ENCODE results near the gene THAP2. TPM values are rescaled to one million over a fixed set of nuclear protein-coding genes. Genes with fewer than 3 reads are reported as not detected.

Gene THAP2
- total and polyA plus RNA-seq, 8 donors, result 5.2 to 20.6 (median 12.8) TPM

- Histone ChIP-seq H3K4me1 (no peaks in the 10 kb centered on the region), H3K27me3 (no peaks in the 10 kb centered on the region), H3K4me3 (no peak overlapping the region), H3K9me3 (no peaks in the 10 kb centered on the region), H3K36me3 (no peaks in the 10 kb centered on the region), H3K27ac (no peak overlapping the region)
- TF ChIP-seq CTCF (IDR thresholded peaks at IDR 0.05), result no peak
- intact Hi-C loops (cut with DNase I), result no loop called here
- ATAC-seq (no peak), DNase-seq (no peak)
Measured at GRCh38 chr12:71671816-71672215, 7.7 kb downstream of the THAP2 start.

- intact Hi-C loops (cut with DNase I), result no loop called here
- H3K4me1 ChIP-seq, result peaks cover 7 to 12% of the 10 kb centered on the region in 2 donors
- no peaks in the 10 kb centered on the region for H3K9me3 ChIP-seq
- DNase-seq, result no peak
- no peaks in the 10 kb centered on the region for H3K36me3 ChIP-seq
- no peak overlapping the region for H3K4me3 ChIP-seq
- H3K27me3 ChIP-seq, result no peaks in the 10 kb centered on the region
- no peak overlapping the region for H3K27ac ChIP-seq
- TF ChIP-seq CTCF (IDR thresholded peaks at IDR 0.05), result no peak
- no peak for ATAC-seq
Measured at GRCh38 chr12:71682466-71682865, 18.4 kb downstream of the THAP2 start.

GRCh38 chr12:71683633-71684032 lies 19.5 kb downstream of the THAP2 start:
- no peaks in the 10 kb centered on the region for H3K9me3 ChIP-seq
- no peak for DNase-seq
- TF ChIP-seq CTCF (IDR thresholded peaks at IDR 0.05), result no peak
- peaks cover 10 to 21% of the 10 kb centered on the region in 2 donors for H3K4me1 ChIP-seq
- H3K27me3 ChIP-seq, result no peaks in the 10 kb centered on the region
- intact Hi-C loops (cut with DNase I), result no loop called here
- no peak overlapping the region for H3K27ac ChIP-seq
- H3K36me3 ChIP-seq, result no peaks in the 10 kb centered on the region
- no peak for ATAC-seq
- no peak overlapping the region for H3K4me3 ChIP-seq

- intact Hi-C loops (cut with DNase I), result no loop called here
- H3K27me3 ChIP-seq, result no peaks in the 10 kb centered on the region
- no peak for ATAC-seq
Measured at GRCh38 chr12:71684081-71684480, 20.0 kb downstream of the THAP2 start.

GRCh38 chr12:71685312-71685906 lies 21.3 kb downstream of the THAP2 start:
- H3K27me3 ChIP-seq, result no peaks in the 10 kb centered on the region
- peak overlapping the region; percentile 61 to 70 for H3K4me3 ChIP-seq
- intact Hi-C loops (cut with DNase I), result no loop called here
- no peak for TF ChIP-seq CTCF (IDR thresholded peaks at IDR 0.05)
- H3K4me1 ChIP-seq, result peaks cover 10 to 21% of the 10 kb centered on the region in 2 donors
- peak overlapping the region; percentile 95 for H3K27ac ChIP-seq
- H3K9me3 ChIP-seq, result no peaks in the 10 kb centered on the region
- ATAC-seq (peak; percentile 7), DNase-seq (no peak)
- no peaks in the 10 kb centered on the region for H3K36me3 ChIP-seq

More at GRCh38 chr12:71684081-71684480, 20.0 kb downstream of the THAP2 start:
- H3K27ac ChIP-seq, result no peak overlapping the region
- no peaks in the 10 kb centered on the region for H3K9me3 ChIP-seq
- DNase-seq, result no peak
- TF ChIP-seq CTCF (IDR thresholded peaks at IDR 0.05), result no peak
- H3K36me3 ChIP-seq, result no peaks in the 10 kb centered on the region
- no peak overlapping the region for H3K4me3 ChIP-seq
- peaks cover 10 to 21% of the 10 kb centered on the region in 2 donors for H3K4me1 ChIP-seq
